T1000 (cell line): ENCODE results near the gene LRRC34.

ENCODE experiments used
- DNase-seq: peaks from one replicate; lab custom pipeline; 2025; ENCODE audit warnings: mixed read lengths; lab: John Stamatoyannopoulos, UW

LRRC34 gene

DNA sequence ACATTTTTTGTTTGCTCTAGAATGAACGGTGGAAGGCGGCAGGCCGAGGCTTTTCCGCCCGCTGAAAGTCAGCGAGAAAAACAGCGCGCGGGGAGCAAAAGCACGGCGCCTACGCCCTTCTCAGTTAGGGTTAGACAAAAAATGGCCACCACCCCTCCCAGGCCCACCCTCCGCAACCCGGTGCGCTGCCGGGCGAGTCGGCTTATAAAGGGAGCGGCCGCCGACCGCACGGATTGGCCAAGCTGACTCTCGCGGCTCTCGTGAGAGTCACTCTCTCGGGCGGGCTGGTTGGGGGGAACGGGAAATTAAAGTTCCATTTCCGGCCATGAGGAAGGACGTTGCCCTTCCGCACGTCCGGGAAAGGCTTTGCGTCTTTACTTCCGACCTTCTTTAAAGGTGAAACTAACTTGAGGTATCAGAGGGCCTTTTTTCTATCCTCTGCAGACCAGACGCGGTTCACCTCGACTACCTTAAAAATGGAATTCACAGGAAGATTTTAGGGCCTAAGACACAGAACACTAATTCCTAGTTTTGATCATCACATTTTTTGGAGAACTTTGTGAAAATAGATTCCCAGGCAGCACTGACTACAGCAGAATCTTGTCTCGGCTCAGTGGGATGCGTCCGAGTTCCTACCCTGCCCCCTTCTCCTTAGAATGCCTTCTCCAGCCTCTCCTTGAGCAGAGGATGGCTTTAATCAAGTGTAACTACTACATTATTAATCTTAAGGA is 47.7 kb downstream of the LRRC34 start, which contains the start of gene TERC:
TERC (minus strand) TSS at position 179 of the 731 bp plus-strand sequence.
- peak; percentile 87 for DNase-seq

DNA sequence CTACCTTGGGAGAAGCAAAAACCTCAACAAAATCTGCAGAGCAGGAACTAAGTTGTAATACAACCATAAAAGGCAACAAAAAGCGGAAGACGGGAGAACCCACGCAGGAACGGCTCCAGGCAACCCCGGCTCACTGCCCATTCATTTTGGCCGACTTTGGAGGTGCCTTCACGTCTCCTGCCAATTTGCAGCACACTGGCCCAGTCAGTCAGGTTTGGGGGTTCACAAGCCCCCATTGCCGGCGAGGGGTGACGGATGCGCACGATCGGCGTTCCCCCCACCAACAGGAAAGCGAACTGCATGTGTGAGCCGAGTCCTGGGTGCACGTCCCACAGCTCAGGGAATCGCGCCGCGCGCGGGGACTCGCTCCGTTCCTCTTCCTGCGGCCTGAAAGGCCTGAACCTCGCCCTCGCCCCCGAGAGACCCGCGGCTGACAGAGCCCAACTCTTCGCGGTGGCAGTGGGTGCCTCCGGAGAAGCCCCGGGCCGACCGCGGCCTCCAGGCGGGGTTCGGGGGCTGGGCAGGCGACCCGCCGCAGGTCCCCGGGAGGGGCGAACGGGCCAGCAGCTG is 48.3 kb downstream of the LRRC34 start:
- no peak for DNase-seq

DNA sequence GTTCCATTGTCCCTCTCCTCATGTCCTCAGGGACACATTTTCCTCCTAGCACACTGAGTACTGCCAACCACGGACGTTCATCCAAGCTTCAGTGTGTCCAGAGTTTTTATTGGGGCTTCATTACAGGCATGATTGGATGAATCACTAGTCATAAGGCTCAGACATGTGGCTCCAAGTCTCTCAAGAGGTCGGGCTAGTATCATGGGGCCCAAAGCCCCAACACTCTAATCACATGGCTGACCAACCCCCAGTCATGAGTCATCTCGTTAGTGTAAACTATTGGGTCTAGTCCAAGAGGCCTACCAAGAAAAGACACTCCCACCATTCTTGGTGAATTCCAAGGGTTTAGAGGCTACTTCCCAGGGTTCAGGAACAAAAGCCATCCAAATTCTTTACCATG is 52.2 kb downstream of the LRRC34 start:
- peak; percentile 73 for DNase-seq

DNA sequence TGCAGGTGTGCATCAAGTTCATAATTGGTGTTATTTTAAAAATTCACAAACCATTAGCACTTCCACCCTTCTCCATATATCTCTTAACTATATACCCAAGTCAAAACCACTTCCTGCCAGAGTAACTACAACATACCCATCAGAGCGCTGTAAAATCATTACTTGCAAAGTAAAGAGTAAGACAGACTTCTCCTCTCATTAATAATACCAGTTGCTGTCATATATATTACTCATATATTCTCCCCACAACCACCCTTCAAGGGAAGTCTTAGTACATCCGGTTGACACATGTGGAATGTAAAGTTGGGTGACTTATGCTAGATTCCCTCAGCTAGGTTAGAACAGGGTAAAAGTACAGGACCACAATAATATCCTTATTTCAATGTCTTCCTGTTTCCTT is 53.4 kb downstream of the LRRC34 start:
- no peak for DNase-seq

DNA sequence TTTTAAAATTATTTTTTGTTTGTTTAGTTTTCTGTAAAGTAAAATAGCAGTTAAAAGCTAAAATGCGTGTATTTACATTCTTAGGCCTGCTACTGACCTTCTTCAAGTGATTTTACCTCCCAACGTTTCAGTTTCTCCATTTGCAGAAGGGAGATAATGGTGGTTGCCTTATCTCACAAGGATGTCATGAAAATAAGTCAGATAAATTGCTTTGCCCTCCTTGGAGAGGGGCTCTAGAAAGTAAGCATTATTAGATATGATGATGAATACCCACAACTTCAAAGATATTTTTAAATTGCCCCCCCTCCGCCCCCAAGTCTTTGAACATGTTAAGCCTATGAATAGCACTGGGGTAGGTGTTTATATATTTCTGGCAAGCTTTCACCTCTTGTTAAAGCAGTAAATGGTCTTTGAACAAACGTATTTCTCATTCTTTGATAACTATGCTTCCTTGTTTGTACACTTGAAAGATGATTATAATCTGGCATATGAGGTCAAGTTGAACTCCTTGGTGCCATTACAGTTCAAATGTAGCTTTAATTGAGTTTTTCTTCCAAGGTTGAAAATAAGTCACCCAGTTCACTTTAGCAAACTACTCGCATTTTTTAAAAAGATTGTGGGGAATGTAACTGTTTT is 54.2 kb downstream of the LRRC34 start:
- no peak for DNase-seq

DNA sequence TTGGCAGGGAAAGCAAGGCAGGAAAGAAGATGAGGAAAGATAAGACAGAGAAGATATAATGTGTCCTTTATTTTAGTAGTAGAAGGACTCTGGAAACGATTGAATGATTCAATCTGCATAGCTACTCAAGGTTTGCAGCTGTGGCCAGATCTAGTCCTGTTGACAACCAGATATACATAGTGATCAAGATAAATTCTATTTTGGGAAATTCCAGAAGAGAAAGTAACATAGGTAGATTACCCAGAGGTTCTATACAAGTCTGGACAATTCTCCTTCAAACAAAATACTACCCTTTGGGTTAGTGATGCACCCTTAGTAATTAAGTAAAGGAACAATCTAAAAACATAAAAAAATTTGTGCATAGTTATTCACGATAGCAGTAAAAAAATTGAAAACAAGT is 57.2 kb downstream of the LRRC34 start:
- DNase-seq = no peak

DNA sequence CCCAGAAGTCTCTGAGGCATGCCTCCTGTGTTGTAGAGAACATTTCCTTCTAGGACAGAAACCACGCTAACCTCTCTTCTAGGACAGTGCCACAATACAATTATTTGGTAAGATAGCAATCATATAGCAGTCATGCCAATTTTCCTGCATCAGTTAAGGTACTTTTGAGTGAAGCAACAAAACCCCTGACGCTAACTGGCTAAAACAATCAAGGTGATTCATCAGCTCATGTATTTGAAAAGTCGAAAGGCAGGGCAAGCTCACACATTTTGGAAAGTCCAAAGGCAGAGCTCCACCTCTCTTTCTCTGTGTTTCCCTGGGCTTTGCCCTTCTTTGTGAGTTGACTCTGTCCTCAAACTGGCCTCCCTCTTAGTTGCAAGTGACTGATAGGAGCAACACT is 58.0 kb downstream of the LRRC34 start:
- no peak for DNase-seq

DNA sequence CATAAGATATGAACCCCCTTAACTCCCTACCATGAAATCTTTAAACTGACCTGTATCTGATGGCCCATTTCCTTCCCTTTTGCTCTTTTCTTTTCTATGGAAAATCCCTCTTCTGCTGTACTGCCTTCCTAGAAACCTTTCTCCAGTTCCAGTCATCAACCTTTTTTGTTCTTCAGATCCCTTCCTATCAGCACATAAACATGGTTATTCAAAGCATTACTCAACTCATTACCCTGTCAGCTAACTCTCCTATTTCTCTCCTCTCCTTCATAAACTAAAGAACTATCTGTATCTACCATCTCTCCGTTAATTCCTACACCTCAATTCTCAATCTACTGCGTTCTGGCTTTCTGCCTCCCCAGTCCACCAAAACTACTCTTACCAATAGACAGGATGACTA is 60.8 kb downstream of the LRRC34 start:
- DNase-seq = no peak

DNA sequence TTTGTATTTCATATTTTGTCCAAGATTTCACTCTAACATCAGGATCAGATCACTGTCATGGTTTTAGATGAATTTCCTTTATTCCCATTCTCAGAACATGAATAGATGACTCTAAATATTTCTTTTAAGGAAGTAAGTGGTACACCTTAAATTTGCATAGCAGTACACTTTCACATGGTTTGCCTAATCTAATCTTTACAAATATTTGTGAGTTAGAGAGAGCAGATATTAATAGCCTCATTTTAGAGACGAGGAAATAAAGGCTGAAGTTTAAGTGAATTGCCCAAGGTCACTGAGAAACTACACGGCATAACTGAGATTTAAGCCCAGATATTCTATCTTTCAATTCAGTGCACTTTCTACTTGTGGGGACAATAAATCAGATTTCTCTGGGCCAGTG is 62.0 kb downstream of the LRRC34 start:
- DNase-seq = no peak

DNA sequence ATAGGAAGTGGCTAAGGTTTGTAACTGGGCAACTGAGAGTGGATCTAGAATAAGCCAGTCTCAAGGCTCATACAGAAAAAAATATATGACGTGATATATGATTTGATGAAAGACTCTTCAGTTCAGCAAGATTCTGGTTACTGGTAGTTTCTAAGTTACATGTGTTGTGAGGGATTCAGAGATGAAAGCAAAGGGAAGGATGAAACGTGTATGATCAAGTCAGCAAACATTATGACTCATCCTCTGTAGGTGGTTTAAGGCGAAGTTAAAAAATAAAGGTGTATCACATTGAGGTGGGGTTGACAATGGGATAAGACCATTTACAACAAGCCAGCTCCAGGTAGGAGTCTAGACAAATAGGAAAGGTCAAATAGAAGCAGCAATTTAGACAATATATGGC is 64.0 kb downstream of the LRRC34 start:
- no peak for DNase-seq

DNA sequence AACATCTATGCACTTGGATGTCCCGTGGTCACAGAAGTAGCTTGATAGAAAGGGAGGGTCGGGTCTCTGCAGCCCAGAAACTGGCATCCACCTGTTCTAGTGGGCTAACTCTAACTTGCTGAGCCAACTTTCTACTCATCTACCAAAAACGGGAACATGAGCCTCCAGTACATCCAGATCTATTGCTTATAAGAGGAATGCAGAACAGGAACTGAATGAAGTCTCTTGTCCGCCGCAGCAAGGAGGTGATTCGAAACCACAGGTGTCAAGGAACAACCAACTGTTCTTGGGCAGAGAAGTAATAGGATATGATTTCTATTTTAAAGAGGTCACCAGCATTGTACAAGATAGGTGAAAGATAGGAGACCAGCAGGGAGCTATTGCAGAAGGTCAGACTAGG is 65.8 kb downstream of the LRRC34 start:
- no peak for DNase-seq

DNA sequence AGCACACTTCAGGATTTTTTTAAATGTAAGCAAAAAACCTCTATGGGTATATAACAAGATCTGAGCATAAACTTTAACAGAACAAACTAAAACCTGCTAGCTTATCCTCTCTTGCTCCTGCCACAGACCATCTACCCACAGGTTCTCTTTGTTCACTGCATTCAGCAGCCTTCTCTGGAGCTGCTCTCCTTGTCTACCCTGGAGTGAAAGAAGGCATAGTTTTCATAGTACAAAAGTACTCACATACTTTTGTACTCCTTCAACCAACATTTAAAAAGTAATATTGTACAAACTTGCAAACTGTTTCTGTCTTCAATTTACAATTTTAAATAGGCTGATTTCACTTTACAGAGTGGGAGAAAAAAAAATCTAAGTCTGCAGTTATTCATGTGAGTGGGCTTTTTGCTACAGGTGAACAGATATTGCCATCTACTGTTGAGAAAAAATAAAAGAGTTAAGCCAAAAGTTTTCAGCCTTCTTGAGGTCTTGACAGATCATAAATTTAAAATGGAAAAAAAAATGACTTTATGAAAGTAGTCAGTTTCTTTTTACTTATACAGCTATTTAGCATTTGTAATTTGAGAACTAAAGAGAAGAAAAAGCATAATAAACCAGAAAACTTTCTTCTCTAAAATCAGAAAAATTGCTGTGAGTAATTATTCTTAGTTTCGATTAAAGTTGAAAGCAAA is 68.2 kb downstream of the LRRC34 start:
- DNase-seq = no peak
